OCI-LY7 (cell line): ENCODE data around the gene SLX4. TPM values are rescaled to one million over a fixed set of nuclear protein-coding genes. Genes with fewer than 3 reads are reported as not detected.

Experiments
- BruUV-seq: library from RNA; stranded (reverse); fragments of 400-500 nt; replicated peaks from 2 replicates; lab custom pipeline; 2021; lab: Mats Ljungman, UMichigan
- CTCF ChIA-PET: fragments of 300-600 bp; sonication (Branson Sonifier 250); formaldehyde crosslinking; loops from one replicate; lab custom pipeline; 2022; ENCODE audit warnings: antibody characterized with exemption; ENCODE audit not compliant: unreplicated experiment; lab: Charles Lee
- POLR2A ChIA-PET: fragments of 300-600 bp; sonication (Branson Sonifier 250); formaldehyde crosslinking; loops from one replicate; lab custom pipeline; 2022; ENCODE audit warnings: antibody characterized with exemption; lab: Charles Lee
- DNase-seq: peaks from one replicate; pipeline ENCODE4 v3.0.0-alpha.2; 2015; ENCODE audit warnings: low spot score
- H2AFZ ChIP-seq: fragments of 200-600 bp; sonication (generic), shearing (Covaris generic); 2 replicates; pipeline ENCODE4 v1.6.1; 2014; ENCODE audit warnings: mild to moderate bottlenecking, antibody characterized with exemption, low read length, moderate library complexity
- H3K27ac ChIP-seq: fragments of 200-600 bp; sonication (generic); 2 replicates; pipeline ENCODE4 v1.5.1; 2014; ENCODE audit warnings: mixed run types, low read depth, mild to moderate bottlenecking, moderate library complexity, low read length, inconsistent platforms; ENCODE audit not compliant: poor library complexity, severe bottlenecking
- H3K36me3 ChIP-seq: fragments of 200-600 bp; sonication (generic); 2 replicates; pipeline ENCODE4 v1.6.1; 2014; ENCODE audit warnings: mild to moderate bottlenecking, antibody characterized with exemption, low read length, moderate library complexity, mixed read lengths; ENCODE audit not compliant: insufficient read depth
- H3K4me1 ChIP-seq: fragments of 200-600 bp; sonication (generic); 2 replicates; pipeline ENCODE4 v1.5.1; 2014; ENCODE audit warnings: mild to moderate bottlenecking, low read length; ENCODE audit not compliant: insufficient read depth, poor library complexity, severe bottlenecking
- H3K4me2 ChIP-seq: fragments of 200-600 bp; sonication (generic); 2 replicates; pipeline ENCODE4 v1.6.1; 2014; ENCODE audit warnings: mild to moderate bottlenecking, low read length
- H3K4me3 ChIP-seq: fragments of 200-600 bp; sonication (generic); 2 replicates; pipeline ENCODE4 v1.5.1; 2014; ENCODE audit warnings: mild to moderate bottlenecking, low read depth, low read length; ENCODE audit not compliant: poor library complexity, severe bottlenecking
- H3K79me2 ChIP-seq: fragments of 200-600 bp; sonication (generic); 2 replicates; pipeline ENCODE4 v1.6.1; 2016; ENCODE audit warnings: low read depth, mild to moderate bottlenecking, low read length, moderate library complexity, mixed read lengths; ENCODE audit not compliant: insufficient read depth
- H3K9me2 ChIP-seq: fragments of 200-600 bp; sonication (generic); 2 replicates; pipeline ENCODE4 v1.6.1; 2016; ENCODE audit warnings: mild to moderate bottlenecking, low read length, mixed read lengths; ENCODE audit not compliant: insufficient read depth
- H3K9me3 ChIP-seq: fragments of 200-600 bp; sonication (generic); 2 replicates; pipeline ENCODE4 v1.6.1; 2014; ENCODE audit warnings: mild to moderate bottlenecking, mixed run types, low read length, mixed read lengths
- H4K20me1 ChIP-seq: fragments of 200-600 bp; sonication (generic); 2 replicates; pipeline ENCODE4 v1.6.1; 2014; ENCODE audit warnings: mild to moderate bottlenecking, antibody characterized with exemption, low read length, moderate library complexity, mixed read lengths; ENCODE audit not compliant: insufficient read depth
- CTCF ChIP-seq: fragments of 200-600 bp; sonication (generic); conservative IDR thresholded peaks from 2 replicates; pipeline ENCODE4 v1.5.1; 2014; ENCODE audit warnings: mild to moderate bottlenecking, antibody characterized with exemption, low read length, moderate library complexity, mixed read lengths
- EZH2phosphoT487 ChIP-seq: fragments of 200-600 bp; sonication (generic); IDR thresholded peaks from 2 replicates; pipeline ENCODE4 v1.6.1; 2018; ENCODE audit warnings: low read depth, borderline replicate concordance, mild to moderate bottlenecking, mixed run types, antibody characterized with exemption, low read length, moderate library complexity, mixed read lengths
- intact Hi-C: fragments of 100-400 bp; cut with micrococcal nuclease; formaldehyde crosslinking; loops from one replicate; pipeline ENCODE4 v1.10.0; 2022; ENCODE audit not compliant: unreplicated experiment
- total RNA-seq, 2 experiments: library from RNA; depleted of rRNA in 1 of 2; stranded (reverse); fragments of >200 nt in 1 of 2; shearing (Covaris generic) in 1 of 2; gene quantifications; 2 replicates each; pipeline ENCODE4 v1.2.3, GENCODE V29; 2014 to 2022

SLX4 gene
- total RNA-seq, 2 experiments from 2014 or later, result 13.2 to 35.7 TPM

- H3K27ac ChIP-seq, result peak overlapping the region; percentile 94
- H4K20me1 ChIP-seq, result no peaks in the 10 kb centered on the region
- peak overlapping the region; percentile 96 for H3K4me2 ChIP-seq
- H2AFZ ChIP-seq, result peak overlapping the region; percentile 53; the same call in 1 of the 2 replicates
- H3K36me3 ChIP-seq, result 0 out of 2 replicates have a peak, but pooled peaks cover 3% of the 10 kb centered on the region
- ChIA-PET POLR2A (interaction anchor here (1.6 kb wide), 1 partner anchor 13 kb away, joined by 5 read pairs; the partner anchor contains the start of gene SLX4), CTCF (no interaction called here)
- H3K79me2 ChIP-seq, result peaks cover 61% of the 10 kb centered on the region
- TF ChIP-seq CTCF, result no peak
- TF ChIP-seq EZH2phosphoT487, result no peak
- no peaks in the 10 kb centered on the region for H3K9me3 ChIP-seq
- H3K4me1 ChIP-seq, result peaks cover 87% of the 10 kb centered on the region
- intact Hi-C loops, result loop anchor here (10.0 kb wide), 1 partner anchor 471 kb away; no protein-coding TSS in a partner anchor
- no TSS peak for BruUV-seq
- no peak for DNase-seq
- H3K9me2 ChIP-seq, result no peaks in the 10 kb centered on the region
- peak overlapping the region; percentile 36 for H3K4me3 ChIP-seq
Observed at GRCh38 chr16:3625331-3625730, 13.9 kb upstream of the SLX4 start.

- DNase-seq, result peak; percentile 66
- ChIA-PET CTCF (no interaction called here), POLR2A (interaction anchor here (1.6 kb wide), 1 partner anchor 12 kb away, joined by 5 read pairs; the partner anchor contains the start of gene SLX4)
- Histone ChIP-seq H3K27ac (peak overlapping the region; percentile 94), H4K20me1 (no peaks in the 10 kb centered on the region), H2AFZ (peak overlapping the region; percentile 11; the same call in 1 of the 2 replicates), H3K9me2 (no peaks in the 10 kb centered on the region), H3K4me3 (peak overlapping the region; percentile 67), H3K4me2 (peak overlapping the region; percentile 96), H3K79me2 (peaks cover 65% of the 10 kb centered on the region), H3K9me3 (no peaks in the 10 kb centered on the region), H3K4me1 (peaks cover 97% of the 10 kb centered on the region), H3K36me3 (no peaks in the 10 kb centered on the region; the same call in 1 of the 2 replicates)
- intact Hi-C loops, result loop anchor here (1.0 to 10.0 kb wide), 3 partner anchors 36 to 469 kb away; no protein-coding TSS in a partner anchor
- TF ChIP-seq CTCF (no peak), EZH2phosphoT487 (no peak)
- BruUV-seq, result no TSS peak
Observed at GRCh38 chr16:3623642-3624041, 12.2 kb upstream of the SLX4 start.

GRCh38 chr16:3618769-3619141 lies 7.3 kb upstream of the SLX4 start:
- no peak for TF ChIP-seq CTCF
- no peak for TF ChIP-seq EZH2phosphoT487
- Histone ChIP-seq H2AFZ (peak overlapping the region; percentile 12; the same call in 1 of the 2 replicates), H3K27ac (peak overlapping the region; percentile 94), H3K4me3 (peak overlapping the region; percentile 31), H3K4me1 (peaks cover 90% of the 10 kb centered on the region), H3K36me3 (peaks cover 44% of the 10 kb centered on the region), H3K9me3 (peaks cover 4% of the 10 kb centered on the region; the same call in 1 of the 2 replicates), H3K4me2 (peak overlapping the region; percentile 63), H3K9me2 (no peaks in the 10 kb centered on the region), H4K20me1 (no peaks in the 10 kb centered on the region), H3K79me2 (peaks cover 89% of the 10 kb centered on the region)
- POLR2A ChIA-PET, result interaction anchor here (0.6 kb wide), 2 partner anchors 72 to 92 kb away, joined by 3 read pairs; no protein-coding TSS in a partner anchor
- BruUV-seq, result no TSS peak
- intact Hi-C loops, result no loop called here
- no peak for DNase-seq
- CTCF ChIA-PET, result interaction anchor here (0.7 kb wide), 1 partner anchor 92 kb away, joined by 3 read pairs; no protein-coding TSS in a partner anchor
